Daoy (cell line): ENCODE measurements around the gene SNX15. TPM values are rescaled to one million over a fixed set of nuclear protein-coding genes. Genes with fewer than 3 reads are reported as not detected.

Experiments
- DNase-seq: peaks from one replicate; pipeline ENCODE4 v3.0.0-alpha.2; 2015; ENCODE audit warnings: low read depth
- total RNA-seq: library from RNA; depleted of rRNA; stranded (reverse); fragments of >200 nt; shearing (Covaris generic); gene quantifications from 2 replicates; pipeline ENCODE4 v1.2.3, GENCODE V29; 2014; rRNA removed

The SNX15 gene
- total RNA-seq, 1 experiment from 2014 or later: 17.9 TPM

DNA sequence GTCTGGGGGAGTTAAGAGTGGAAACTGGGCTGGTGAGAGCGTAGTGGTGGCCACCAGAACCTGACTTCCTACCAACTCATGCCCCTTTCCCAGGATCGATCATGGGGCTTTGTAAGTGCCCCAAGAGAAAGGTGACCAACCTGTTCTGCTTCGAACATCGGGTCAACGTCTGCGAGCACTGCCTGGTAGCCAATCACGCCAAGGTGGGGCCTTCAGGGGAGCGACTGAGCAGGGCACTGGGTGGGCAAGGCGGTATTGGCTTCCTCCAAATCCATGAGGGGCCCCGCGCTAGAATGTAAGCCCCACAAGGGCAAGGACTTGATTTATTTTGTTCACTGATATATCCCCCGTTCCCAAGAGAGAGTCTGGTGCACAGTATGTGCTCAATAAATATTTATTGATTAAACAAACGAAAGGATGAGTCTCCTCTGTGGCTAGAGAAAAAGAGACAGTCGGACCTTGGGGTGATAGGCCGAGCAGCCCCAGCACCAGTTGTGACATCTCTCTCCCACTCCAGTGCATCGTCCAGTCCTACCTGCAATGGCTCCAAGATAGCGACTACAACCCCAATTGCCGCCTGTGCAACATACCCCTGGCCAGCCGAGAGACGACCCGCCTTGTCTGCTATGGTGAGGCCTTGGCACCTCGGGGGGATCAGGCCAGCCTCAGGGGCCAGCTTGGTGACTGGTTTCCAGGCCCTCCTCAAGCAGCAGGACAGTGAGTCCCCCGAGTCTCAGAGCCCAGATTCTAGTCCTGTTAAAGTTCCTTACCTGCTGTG, 57.5 kb downstream of the SNX15 start:
- no peak for DNase-seq

DNA sequence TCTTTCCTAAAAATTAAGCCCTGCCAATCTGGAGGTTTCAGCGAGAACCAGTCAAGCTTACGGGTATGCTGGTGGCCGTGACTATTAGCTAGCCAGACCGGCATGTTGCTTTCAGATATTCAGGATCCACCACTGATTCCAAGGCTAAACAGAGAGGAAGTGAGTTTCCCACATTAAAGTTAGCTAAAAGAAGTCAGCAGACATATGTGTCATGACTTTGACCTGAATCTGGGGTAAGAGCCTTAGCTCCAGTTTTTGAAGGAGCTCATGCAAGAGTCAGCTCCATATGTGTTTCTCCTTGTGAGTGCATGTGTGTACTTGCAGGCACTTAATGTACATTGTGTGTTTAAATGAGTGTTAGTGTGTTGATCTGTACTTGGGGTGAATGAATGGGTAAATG, 58.2 kb downstream of the SNX15 start:
- no peak for DNase-seq

DNA sequence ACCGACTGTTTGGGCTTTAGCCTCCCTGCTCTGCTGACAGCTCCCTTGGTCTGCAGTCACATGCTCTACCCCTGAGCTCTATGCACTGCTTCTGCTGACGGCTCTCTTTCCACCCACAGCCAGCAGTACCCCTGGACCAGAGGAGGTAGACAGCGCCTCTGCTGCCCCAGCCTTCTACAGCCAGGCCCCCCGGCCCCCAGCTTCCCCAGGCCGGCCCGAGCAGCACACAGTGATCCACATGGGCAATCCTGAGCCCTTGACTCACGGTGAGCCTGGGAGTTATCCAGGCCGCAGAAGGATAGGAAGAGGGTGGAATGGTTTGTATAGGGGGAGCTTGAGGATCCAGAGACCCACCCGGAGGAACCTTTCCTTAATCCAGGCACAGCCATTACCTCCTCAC, 59.6 kb downstream of the SNX15 start:
- DNase-seq: no peak

DNA sequence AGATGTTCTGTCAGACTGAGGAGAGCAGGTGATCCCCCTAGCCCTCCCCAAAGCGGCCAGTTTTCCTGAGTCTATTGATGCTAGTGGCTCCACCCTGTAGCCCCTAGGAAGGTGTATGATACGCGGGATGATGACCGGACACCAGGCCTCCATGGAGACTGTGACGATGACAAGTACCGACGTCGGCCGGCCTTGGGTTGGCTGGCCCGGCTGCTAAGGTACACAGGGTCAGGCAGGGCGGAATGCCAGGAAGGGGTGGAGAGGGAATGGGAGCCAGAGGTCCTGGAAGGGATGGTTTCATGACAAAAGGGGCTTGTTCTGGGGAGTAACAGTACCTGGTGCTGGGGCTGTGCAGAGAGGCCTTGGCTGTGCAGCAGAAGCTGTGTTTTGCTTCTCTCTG, 60.0 kb downstream of the SNX15 start:
- DNase-seq: no peak

DNA sequence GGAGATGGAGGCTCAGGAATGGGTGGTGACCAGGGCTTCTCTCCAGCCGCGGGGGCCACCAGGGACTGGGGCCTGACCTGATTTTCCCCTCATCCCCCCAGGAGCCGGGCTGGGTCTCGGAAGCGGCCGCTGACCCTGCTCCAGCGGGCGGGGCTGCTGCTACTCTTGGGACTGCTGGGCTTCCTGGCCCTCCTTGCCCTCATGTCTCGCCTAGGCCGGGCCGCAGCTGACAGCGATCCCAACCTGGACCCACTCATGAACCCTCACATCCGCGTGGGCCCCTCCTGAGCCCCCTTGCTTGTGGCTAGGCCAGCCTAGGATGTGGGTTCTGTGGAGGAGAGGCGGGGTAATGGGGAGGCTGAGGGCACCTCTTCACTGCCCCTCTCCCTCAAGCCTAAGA, 60.6 kb downstream of the SNX15 start:
- DNase-seq: no peak

DNA sequence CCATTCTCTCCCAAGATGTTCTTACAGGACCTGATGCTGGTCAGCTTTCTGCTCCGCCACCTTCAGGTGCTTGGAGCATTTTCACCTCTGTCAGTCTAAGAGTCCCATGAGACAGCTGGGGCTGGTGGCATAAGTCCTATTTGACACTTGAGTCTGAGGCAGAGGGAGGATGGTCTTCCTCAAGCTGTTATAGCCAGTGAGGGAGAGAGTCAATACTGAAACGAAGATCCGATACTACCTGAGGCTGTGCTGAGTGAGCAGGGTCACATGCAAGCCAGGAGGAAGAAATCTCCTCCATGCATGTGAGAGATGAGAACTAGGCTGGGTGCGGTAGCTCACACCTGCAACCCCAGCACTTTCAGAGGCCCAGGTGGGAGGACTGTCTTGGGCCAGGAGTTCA, 62.4 kb downstream of the SNX15 start:
- DNase-seq: no peak

Other genes starting within 250 kb of the SNX15 start
- 99.7 and 151 TPM in 2 replicates for gene SF1, start 248.9 kb upstream of the SNX15 start, total RNA-seq
- 6.7 and 10.4 TPM in 2 replicates for gene MAP4K2, start 224.2 kb upstream of the SNX15 start, total RNA-seq
- gene MEN1, start 216.9 kb upstream of the SNX15 start, total RNA-seq: 14.0 and 15.0 TPM in 2 replicates
- 0.06 and 0.15 TPM in 2 replicates for gene CDC42BPG, start 182.8 kb upstream of the SNX15 start, total RNA-seq
- gene EHD1, start 148.8 kb upstream of the SNX15 start, total RNA-seq: 27.0 and 35.6 TPM in 2 replicates
- 8.2 and 11.1 TPM in 2 replicates for gene ATG2A, start 110.2 kb upstream of the SNX15 start, total RNA-seq
- 7.8 and 8.5 TPM in 2 replicates for gene PPP2R5B, start 102.8 kb upstream of the SNX15 start, total RNA-seq
- gene GPHA2, start 91.5 kb upstream of the SNX15 start, total RNA-seq: not detected in 2 replicates
- gene MAJIN, start 55.3 kb upstream of the SNX15 start, total RNA-seq: not detected in 2 replicates
- gene BATF2, start 30.5 kb upstream of the SNX15 start, total RNA-seq: 0.51 TPM in 1 of 2 replicates, not detected in the other
- 83.4 and 194 TPM in 2 replicates for gene ARL2, start 13.3 kb upstream of the SNX15 start, total RNA-seq
- 10.8 and 17.0 TPM in 2 replicates for gene SAC3D1, start 13.8 kb downstream of the SNX15 start, total RNA-seq
- not detected in 2 replicates for gene NAALADL1, start 31.1 kb downstream of the SNX15 start, total RNA-seq
- 75.2 and 77.1 TPM in 2 replicates for gene CDCA5, start 56.6 kb downstream of the SNX15 start, total RNA-seq
- gene ZFPL1, start 56.8 kb downstream of the SNX15 start, total RNA-seq: 36.6 and 52.9 TPM in 2 replicates
- gene VPS51, start 68.8 kb downstream of the SNX15 start, total RNA-seq: 333 and 361 TPM in 2 replicates
- 3.2 and 4.0 TPM in 2 replicates for gene TM7SF2, start 84.4 kb downstream of the SNX15 start, total RNA-seq
- gene ZNHIT2, start 90.3 kb downstream of the SNX15 start, total RNA-seq: 18.2 and 36.9 TPM in 2 replicates
- 578 and 654 TPM in 2 replicates for gene FAU, start 94.7 kb downstream of the SNX15 start, total RNA-seq
- 63.2 and 68.2 TPM in 2 replicates for gene MRPL49, start 94.9 kb downstream of the SNX15 start, total RNA-seq
- 8.8 and 11.5 TPM in 2 replicates for gene SYVN1, start 107.1 kb downstream of the SNX15 start, total RNA-seq
- not detected in 2 replicates for gene SPDYC, start 142.8 kb downstream of the SNX15 start, total RNA-seq
- 30.1 and 30.7 TPM in 2 replicates for gene CAPN1, start 154.5 kb downstream of the SNX15 start, total RNA-seq
- 26.5 and 31.2 TPM in 2 replicates for gene POLA2, start 234.5 kb downstream of the SNX15 start, total RNA-seq